ENCODE data around the gene SRF.

DNA sequence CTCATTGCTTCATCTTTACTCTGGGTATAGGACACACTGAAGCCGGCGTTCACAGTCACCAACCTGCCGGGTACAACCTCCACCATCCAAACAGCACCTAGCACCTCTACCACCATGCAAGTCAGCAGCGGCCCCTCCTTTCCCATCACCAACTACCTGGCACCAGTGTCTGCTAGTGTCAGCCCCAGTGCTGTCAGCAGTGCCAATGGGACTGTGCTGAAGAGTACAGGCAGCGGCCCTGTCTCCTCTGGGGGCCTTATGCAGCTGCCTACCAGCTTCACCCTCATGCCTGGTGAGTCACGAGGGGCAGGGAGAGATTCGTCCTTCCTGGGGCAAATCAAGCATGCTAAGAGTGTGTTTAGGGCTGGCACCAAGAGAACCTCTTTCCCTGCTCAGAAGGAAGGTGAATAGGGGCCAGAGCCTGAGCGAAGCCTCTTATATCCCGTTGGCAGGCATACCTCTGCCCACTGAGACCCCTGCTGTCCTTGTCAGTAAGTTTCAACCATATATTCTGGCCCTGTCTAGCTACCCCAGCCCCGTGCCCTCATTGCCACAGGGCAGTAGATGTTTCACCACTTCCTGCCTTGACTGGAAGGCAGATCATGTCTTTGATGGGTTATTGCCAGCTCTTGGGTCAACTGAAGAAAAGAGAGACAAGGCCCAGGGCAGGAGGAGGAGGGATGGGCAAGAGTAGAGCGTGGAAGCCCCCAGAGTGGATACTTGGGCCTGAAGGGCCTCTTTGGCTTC is 4.8 kb downstream of the SRF start:
- no peak for TF ChIP-seq FOXA1 (IDR thresholded peaks at IDR 0.05)
- no peak for TF ChIP-seq CTCF (IDR thresholded peaks at IDR 0.05; ENCODE audit: low read depth, low read length, missing input control)
- no peak for TF ChIP-seq NR2F2 (IDR thresholded peaks at IDR 0.05)
- TF ChIP-seq, protein P1, sequence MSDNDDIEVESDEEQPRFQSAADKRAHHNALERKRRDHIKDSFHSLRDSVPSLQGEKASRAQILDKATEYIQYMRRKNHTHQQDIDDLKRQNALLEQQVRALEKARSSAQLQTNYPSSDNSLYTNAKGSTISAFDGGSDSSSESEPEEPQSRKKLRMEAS (IDR thresholded peaks at IDR 0.05), result no peak
- TF ChIP-seq, protein P2, sequence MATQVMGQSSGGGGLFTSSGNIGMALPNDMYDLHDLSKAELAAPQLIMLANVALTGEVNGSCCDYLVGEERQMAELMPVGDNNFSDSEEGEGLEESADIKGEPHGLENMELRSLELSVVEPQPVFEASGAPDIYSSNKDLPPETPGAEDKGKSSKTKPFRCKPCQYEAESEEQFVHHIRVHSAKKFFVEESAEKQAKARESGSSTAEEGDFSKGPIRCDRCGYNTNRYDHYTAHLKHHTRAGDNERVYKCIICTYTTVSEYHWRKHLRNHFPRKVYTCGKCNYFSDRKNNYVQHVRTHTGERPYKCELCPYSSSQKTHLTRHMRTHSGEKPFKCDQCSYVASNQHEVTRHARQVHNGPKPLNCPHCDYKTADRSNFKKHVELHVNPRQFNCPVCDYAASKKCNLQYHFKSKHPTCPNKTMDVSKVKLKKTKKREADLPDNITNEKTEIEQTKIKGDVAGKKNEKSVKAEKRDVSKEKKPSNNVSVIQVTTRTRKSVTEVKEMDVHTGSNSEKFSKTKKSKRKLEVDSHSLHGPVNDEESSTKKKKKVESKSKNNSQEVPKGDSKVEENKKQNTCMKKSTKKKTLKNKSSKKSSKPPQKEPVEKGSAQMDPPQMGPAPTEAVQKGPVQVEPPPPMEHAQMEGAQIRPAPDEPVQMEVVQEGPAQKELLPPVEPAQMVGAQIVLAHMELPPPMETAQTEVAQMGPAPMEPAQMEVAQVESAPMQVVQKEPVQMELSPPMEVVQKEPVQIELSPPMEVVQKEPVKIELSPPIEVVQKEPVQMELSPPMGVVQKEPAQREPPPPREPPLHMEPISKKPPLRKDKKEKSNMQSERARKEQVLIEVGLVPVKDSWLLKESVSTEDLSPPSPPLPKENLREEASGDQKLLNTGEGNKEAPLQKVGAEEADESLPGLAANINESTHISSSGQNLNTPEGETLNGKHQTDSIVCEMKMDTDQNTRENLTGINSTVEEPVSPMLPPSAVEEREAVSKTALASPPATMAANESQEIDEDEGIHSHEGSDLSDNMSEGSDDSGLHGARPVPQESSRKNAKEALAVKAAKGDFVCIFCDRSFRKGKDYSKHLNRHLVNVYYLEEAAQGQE (IDR thresholded peaks at IDR 0.05), result no peak
- TF ChIP-seq YY1 (IDR thresholded peaks at IDR 0.05), result no peak
- TF ChIP-seq RXRA (IDR thresholded peaks at IDR 0.05), result no peak
- TF ChIP-seq SP1 (IDR thresholded peaks at IDR 0.05), result no peak
- no peak for TF ChIP-seq TAF1 (conservative IDR thresholded peaks at IDR 0.05)
- no peak for TF ChIP-seq GABPA (IDR thresholded peaks at IDR 0.05 in 1 of 2, conservative IDR thresholded peaks at IDR 0.05 in 1 of 2)
- TF ChIP-seq RAD21 (IDR thresholded peaks at IDR 0.05), result no peak
- no peak for TF ChIP-seq ATF3 (IDR thresholded peaks at IDR 0.05)
- TF ChIP-seq ZBTB33 (IDR thresholded peaks at IDR 0.05), result no peak
- no peak for TF ChIP-seq JUND (IDR thresholded peaks at IDR 0.05)

All from liver (tissue), 3 donors.